GM20431 (cell line): ENCODE data around the gene ZNF91.
"Not testable (repeated sequence)": the region's sequence is repeated elsewhere in the genome, so short reads cannot be mapped to it uniquely, and the experiment has no call there.

ENCODE experiments used
- in situ Hi-C: fragments of 300-500 bp; cut with MseI, MboI; formaldehyde crosslinking; loops from one replicate; pipeline ENCODE4 v1.15.0; 2020; ENCODE audit warnings: low sequenced_read_pairs; ENCODE audit not compliant: unreplicated experiment

ZNF91 gene

DNA sequence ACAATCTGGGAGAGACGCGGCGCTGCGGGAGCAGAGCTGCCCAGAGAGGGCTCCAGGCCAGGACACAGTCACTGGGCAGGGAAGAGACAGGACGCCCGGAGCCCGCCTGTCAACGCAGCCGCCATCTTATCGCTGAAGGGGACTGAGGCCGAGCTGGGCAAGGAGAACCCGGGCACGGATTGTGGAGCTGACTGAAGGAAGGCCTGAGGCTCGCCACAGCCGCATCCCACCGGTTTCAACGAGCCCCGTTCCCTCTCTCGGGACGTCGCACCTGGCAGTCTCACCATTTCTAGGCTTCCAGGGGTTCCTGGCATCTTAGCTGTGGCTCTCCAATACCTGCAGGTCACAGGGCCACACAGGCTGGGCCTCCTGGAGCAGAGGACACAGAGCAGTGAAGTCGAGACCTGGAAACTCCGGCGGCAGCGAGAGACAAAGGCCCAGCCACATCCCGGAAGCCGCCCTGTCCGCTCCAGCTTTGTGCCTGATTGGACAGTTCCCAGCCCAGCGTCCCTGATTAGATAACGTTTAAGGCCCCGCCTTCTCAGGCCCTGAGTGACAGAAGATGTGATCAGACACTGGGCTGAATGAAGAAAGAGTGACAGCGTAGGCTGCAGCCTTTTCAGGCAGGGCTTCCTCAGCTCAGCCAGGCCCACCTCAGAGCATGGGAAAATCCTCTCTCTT lies at the start of gene ZNF91:
Gene ZNF91, minus strand, starts transcription at position 431 of the 681 bp plus-strand sequence. Its CDS starts 117 bp downstream, at position 314.
- in situ Hi-C loops: no loop called here

DNA sequence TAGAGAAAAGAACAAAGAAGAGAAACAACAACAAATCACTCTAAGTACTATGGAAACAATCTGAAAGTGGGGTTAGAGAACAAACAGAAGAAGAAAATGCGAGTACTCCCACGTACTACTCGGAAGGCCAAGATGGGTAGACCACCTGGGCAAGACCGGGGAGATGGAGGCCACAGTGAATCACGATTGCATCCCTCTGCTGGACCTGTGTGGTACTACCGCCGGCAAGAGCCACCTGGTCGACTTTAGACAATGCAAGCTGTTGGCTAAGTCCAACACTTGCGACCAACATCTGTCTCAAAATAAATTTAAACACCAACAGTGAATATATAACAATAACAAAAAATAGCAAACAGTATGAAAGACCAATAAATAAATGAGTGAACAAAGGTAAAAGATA lies 45.5 kb upstream of the ZNF91 start:
- in situ Hi-C loops: no loop called here

DNA sequence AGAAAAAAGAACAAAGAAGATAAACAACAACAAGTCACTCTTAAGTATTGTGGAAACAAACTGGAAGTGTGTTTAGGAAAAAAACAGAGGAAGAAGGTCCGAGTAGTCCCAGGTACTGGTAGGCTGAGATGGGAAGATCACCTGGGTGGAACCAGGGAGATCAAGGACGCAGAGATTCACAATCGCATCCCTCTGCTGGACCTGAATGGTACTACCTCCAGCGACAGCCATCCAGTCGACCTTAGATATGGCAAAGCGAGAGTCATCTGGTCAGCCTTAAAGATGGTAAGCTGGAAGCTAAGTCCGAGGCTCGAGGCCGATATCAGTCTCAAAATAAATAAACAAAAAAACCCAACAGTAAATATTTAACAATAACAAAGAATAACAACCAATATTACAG lies 44.9 kb upstream of the ZNF91 start:
- in situ Hi-C loops: no loop called here

DNA sequence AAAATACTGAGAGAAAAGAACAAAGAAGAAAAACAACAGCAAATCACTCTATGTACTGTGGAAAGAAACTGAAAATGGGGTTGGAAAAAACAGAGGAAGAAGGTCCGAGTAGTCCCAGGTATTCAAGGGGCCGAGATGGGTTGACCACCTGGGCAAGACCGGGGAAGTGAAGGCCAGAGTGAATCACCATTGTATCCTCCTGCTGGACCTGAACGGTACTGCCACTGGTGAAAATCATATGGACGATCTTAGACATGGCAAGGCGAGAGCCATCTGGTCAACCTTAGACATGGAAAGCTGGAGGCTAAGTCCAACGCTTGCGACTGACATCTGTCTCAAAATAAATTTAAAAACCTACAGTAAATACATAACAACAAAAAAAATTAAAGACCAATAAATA lies 44.4 kb upstream of the ZNF91 start:
- in situ Hi-C loops: no loop called here

DNA sequence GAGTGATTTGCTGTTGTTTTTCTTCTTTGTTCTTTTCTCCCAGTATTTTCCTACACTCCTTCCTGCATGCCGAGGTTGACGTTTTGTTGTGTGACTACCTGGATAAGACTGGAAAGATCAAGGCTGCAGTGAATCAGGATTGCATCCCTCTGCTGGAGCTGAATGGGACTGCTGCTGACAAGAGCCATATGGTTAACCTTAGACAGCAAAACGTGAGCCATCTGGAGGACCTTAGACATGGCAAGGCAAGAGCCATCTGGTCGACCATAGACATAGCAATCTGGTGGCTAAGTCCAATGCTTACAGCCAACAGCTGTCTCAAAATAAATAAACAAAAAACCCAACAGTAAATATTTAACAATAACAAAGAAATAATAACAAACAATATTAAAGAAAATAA lies 42.6 kb upstream of the ZNF91 start:
- in situ Hi-C loops: no loop called here

DNA sequence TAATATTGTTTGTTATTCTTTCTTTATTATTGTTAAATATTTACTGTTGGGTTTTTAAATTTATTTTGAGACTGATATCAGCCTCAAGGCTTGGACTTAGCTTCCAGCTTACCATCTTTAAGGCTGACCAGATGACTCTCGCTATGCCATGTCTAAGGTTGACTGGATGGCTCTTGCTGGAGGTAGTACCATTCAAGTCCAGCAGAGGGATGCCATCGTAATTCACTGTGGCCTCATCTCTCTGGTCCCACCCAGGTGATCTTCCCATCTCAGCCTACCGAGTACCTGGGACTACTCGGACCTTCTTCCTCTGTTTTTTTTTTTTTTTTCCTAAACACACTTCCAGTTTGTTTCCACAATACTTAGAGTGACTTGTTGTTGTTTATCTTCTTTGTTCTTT lies 41.7 kb upstream of the ZNF91 start:
- in situ Hi-C loops: no loop called here

DNA sequence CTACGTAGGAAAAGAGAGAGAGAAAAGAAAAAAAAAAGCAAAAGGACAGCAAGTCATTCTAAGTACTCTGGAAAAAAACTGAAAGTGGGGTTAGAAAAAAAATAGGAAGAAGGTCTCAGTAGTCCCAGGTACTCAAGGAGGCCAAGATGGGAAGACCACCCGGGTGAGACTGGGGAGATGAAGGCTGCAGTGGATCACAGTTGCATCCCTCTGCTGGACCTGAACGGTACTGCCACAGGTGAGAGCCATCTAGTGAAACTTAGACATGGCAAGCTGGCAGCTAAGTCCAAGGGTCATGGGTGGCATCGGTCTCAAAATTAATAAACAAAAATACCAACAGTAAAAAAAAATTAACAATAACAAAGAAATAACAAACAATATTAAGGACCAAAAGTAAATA lies 41.0 kb upstream of the ZNF91 start:
- in situ Hi-C loops: no loop called here

DNA sequence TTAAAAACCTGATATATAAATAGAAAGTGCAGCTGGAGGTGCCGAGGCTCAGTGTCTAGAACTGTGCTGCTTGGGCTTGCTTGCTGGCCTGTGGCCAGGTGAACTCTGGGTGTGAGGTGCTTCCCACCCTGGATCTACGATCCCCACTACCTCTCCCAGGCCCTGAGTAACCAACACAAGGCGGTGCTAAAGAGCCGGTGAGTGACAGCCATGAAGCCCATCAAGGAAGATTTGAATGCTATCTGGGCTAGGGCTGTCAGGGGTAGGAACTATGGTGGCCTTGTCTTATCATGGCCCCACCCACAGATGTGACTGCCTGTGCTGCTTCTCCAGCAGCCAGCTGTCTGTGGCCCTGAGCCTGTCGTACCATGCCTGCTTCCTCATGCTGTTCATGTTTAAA lies 25.6 kb upstream of the ZNF91 start:
- in situ Hi-C loops: no loop called here

DNA sequence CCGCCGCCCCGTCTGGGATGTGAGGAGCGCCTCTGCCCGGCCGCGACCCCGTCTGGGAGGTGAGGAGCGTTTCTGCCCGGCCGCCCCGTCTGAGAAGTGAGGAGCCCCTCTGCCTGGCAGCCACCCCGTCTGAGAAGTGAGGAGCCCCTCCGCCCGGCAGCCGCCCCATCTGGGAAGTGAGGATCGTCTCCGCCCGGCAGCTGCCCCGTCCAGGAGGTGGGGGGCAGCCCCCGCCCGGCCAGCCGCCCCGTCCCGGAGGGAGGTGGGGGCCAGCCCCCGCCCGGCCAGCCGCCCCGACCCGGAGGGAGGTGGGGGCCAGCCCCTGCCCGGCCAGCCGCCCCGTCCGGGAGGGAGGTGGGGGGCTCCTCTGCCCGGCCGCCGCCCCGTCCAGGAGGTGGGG lies 24.0 kb upstream of the ZNF91 start:
- in situ Hi-C loops: not testable (repeated sequence)

DNA sequence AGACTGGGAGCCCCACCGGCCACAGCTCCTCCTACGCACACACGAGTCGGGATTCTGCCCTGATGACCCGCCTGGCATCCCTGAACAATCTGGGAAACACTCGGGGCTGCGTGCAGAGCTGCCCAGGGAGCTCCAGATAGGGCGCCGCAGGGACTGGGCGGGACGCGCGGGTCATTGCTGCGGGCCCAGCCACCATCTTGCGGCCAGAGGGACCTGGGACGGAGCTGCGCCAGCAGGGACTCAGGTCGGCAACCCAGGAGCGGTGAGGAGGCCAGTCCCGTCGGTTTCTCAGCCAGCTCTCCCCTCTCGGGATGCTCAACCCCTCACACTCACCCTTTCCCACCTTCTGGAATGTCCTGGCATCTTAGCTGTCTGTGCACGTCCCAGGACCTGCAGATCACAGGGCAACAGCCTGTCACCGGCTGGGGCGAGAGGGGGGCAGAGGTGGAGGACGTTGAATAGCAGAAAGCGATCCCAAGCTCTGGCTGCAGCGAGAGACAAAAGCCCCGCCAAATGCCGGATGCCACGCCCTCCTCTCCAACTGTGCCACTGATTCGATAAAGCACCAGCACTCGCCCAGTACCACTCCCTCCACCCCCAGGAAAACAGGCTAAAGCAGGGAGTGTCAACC lies 20.4 kb upstream of the ZNF91 start:
- in situ Hi-C loops: no loop called here

DNA sequence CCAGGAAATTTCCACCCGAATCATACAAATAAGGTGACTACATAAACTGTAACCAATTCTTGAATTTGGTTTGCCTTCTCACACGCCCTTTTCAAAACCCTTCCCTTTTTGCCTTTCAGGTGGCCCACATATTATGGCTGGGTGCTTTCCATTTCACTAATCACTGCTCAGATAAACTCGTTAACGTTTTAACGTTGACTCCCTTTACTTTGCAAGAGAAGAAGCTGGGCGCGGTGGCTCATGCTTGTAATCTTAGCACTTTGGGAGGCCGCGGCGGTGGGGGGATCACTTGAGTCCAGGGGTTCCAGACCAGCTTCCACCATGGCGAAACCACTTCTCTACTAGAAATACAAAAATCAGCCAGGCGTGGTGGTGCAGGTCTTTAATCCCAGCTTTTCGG lies 19.8 kb upstream of the ZNF91 start:
- in situ Hi-C loops: no loop called here

DNA sequence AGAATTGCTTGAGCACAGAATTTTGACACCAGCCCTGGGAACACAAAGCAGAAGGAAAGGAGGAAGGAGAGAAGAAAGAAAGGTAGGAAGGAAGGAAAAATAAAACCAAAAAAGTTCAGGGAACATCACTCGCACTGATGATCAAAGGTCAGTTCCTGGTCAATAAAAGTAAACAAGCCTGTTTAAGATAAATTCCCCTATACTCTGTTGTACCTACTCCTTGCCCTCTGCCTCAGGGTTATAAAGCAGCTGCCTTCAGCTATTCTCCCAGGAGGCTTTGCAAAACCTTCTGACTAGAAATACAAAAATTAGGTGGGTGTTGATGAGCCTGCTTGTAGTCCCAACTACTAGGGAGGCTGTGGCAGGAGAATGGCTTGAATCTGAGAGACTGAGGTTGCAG lies 14.9 kb upstream of the ZNF91 start:
- in situ Hi-C loops: no loop called here

DNA sequence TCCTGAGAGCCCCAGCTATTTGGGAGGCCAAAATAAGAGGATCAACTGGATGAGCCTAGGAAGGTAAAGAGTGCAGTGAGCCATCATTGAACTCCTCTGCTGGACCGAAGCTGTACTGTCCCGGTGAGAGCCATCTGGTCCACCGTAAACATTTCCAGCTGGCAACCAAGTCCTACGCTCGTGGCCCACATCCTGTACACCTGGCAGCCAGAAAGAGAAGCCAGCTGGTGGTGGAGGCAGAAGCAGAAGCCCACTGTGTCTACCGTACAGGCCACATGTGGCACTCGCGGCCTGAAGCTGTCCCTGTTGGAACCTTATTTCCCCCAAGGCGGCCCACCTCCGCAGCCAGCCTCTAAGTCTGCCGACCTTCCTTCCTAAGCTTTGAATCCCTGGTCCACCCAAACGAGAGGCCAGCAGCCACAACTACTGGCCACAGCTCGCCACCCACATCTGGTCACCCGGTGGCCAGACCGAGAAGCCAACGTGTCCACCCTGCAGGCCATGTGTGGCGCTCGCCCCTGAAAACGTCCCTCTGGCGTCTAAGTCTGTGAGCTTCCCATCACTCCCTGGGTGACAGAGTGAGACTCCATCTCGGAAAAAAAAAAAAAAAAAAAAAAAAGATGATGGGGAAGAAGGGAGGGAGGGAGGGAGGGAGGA lies 14.2 kb upstream of the ZNF91 start:
- in situ Hi-C loops: no loop called here

DNA sequence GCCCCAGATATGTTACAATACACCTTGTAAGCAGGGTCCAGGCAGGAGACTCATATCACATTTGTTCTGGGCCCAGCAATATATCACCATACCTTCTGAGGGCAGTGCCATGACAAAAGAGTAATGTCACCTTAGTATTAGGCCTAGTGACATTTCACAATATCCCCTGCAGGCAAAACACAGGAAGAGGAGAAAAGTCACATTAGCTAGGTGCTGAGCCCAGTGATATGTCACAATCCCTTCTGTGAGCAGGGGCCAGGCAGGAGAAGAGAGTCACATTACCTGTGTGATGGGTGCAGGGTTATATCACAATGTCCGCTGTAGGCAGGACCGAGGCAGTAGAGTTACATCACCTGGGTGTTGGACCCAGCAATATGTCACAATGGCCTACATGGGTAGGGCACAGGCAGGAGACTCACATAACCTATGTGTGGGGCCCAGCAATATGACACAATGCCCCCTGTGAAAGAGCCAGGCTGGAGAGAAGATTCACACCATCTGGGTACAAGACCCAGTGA lies 12.4 kb upstream of the ZNF91 start:
- in situ Hi-C loops: no loop called here

DNA sequence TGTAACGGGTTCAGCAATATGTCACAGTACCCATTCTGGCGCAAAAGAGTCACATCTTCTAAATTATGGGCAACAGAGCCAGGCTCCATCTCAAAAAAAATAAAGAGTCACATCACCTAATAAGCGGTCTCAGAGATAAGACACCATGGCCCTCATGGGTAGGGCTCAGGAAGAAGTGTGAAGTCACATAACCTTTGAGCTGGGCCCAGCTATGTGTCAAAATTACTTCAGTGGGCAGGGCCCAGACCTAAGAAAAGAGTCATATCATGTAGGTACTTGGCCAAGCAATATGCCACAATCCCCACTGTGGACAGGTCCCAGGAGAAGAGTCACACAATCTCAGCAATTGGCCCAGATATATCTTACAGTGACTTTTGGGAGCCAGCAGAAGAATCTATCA lies 11.4 kb upstream of the ZNF91 start:
- in situ Hi-C loops: no loop called here

DNA sequence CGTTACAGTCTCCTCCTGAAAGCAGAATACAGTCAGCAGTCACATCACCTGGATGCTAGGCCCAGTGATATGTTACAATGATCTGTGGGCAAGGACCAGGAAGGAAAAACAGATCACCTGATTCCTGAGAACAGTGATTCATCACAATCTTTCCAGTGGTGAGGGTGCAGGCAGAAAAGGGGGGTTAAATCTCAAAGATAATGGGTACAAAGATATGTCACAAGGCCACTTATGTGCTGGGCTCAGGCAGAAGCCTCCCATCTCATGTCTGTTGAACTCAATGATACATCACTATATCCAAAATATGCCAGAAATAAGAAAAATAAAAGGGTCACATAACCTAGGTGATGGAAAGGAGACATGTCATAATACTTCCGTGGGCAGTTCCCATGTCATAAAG lies 10.8 kb upstream of the ZNF91 start:
- in situ Hi-C loops: no loop called here

DNA sequence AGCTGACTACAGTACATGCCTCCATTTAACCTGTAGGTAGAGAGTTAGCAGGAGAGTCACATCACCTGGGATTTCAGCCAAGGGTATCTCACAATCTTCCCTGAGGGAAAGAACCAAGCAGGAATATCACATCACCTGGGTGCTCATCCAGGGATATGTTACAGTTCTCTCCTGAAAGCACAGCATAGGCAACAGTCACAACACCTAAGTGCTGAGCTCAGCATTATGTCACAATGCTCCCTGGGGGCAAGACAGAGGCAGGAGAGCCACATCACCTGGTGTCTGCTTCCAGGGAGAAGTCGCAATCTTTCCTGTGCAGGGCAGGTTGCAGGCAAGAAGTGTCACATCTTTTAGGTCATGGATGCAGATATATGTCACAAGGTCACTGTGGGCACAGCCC lies 9.4 kb upstream of the ZNF91 start:
- in situ Hi-C loops: no loop called here

DNA sequence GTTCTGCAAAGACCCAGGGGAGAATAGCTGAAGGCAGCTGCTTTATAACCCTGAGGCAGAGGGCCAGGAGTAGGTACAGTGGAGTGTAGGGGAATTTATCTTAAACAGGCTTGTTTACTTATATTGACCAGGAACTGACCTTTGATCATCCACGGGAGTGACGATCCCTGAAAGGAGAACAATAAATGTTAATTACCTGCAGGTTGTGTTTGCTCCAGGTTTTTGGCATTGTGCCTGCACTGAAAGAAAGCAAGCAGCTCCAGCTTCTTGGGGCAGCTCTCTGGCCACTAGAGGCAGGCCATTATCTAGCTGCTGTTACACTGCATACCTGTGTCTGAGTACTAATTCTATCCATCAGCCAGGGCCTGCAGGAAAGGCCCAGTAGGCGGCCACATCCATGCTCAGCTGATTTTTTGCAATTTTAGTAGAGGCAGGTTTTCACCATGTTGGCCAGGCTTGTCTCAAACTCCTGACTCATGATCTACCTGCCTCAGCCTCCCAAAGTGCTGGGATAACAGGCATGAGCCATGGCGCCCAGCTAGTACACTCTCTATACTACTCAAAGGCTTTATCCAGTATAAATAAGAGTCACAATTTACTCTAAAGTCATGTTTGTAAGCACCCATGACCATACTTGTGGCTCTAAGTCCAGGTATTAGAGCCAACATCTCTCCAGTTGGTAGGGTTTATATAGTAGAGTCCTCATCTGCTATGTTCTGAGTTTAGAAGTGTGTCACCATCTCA lies 8.5 kb upstream of the ZNF91 start:
- in situ Hi-C loops: no loop called here

DNA sequence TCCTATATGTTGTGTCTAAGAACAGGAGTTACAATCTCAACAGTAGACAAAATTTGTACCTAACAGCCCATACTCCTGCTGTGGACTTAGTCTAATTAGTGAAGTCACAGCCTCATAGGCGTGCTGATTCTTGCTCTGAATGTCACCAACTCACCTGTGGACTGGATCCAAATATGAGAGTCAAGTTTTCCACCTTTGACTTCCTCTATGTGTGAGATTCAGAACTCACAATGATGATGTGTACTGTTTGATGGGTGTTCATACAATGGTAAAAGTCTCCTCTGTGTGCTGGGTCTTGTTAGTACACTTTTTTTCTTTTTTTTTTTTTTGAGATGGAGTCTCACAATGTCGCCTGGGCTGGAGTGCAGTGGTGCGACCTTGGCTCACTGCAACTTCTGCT lies 7.8 kb upstream of the ZNF91 start:
- in situ Hi-C loops: no loop called here

DNA sequence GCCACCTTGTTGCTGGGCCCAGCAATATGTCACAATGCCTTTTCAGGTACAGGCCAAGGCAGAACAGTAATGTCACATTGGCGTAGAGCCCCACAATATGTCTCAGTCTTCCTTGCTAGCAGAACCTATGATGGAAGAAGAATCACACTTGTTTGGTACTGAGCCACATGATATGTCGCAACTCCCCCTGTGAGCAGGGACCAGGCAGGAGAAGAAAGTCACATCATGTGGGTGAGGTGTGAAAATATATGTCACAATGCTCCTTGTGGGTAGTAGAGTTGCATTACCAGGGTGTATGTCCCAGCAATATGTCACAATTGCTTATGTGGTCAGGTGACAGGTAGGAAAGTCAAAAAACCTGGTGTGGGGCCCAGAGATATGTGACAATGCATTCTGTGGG lies 7.1 kb upstream of the ZNF91 start:
- in situ Hi-C loops: no loop called here

DNA sequence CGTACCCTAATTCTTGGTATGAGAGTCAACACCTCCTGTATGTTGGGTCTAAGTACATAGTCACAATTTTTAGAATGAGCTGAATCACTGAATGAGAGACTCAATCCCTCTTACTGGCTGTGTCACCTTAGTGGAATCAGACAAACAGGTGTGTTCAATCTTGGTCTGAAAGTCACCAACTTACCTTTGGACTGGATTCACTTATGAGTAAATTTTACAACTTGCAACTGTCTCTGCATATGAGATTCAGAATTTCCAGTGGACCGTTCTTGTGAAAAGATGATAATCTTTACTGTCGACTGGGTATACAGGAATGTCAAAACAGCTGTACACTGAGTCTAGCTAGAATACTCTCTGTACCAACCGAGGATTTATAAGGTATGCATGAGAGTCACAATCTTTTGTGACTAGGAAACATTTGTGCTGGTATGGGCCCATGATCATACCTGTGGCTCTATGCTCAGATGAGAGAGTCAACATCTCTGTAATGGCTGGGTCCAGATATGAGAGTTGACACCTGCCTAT lies 5.9 kb upstream of the ZNF91 start:
- in situ Hi-C loops: no loop called here
